ENCODE data around the gene GYG1.

The GYG1 gene

GRCh38 chr3:149019580-149019979 lies 28.2 kb downstream of the GYG1 start:
- no peak for DNase-seq

GRCh38 chr3:149020196-149020838 lies 29.0 kb downstream of the GYG1 start:
- no peak for DNase-seq

GRCh38 chr3:149020839-149021252 lies 29.5 kb downstream of the GYG1 start:
- no peak for DNase-seq

- DNase-seq: no peak
Measured at GRCh38 chr3:149021830-149022229, 30.5 kb downstream of the GYG1 start.

- DNase-seq: no peak
Measured at GRCh38 chr3:149023951-149024350, 32.6 kb downstream of the GYG1 start.

GRCh38 chr3:149026718-149027117 lies 35.4 kb downstream of the GYG1 start:
- DNase-seq: no peak

GRCh38 chr3:149031096-149031495 lies 39.8 kb downstream of the GYG1 start:
- DNase-seq: no peak

GRCh38 chr3:149037684-149038083 lies 46.3 kb downstream of the GYG1 start:
- DNase-seq: no peak

- no peak for DNase-seq
Measured at GRCh38 chr3:149038322-149038721, 47.0 kb downstream of the GYG1 start.

GRCh38 chr3:149042789-149043386 lies 51.5 kb downstream of the GYG1 start:
- no peak for DNase-seq

- no peak for DNase-seq
Measured at GRCh38 chr3:149044339-149045083, 53.2 kb downstream of the GYG1 start.

- no peak for DNase-seq
Measured at GRCh38 chr3:149055575-149055974, 64.2 kb downstream of the GYG1 start.

- DNase-seq: no peak
Measured at GRCh38 chr3:149058198-149058597, 66.9 kb downstream of the GYG1 start.

GRCh38 chr3:149058602-149059001 lies 67.3 kb downstream of the GYG1 start:
- no peak for DNase-seq

- no peak for DNase-seq
Measured at GRCh38 chr3:149061776-149062175, 70.4 kb downstream of the GYG1 start.

- DNase-seq: no peak
Measured at GRCh38 chr3:149067883-149068282, 76.5 kb downstream of the GYG1 start.
